Measurements from ENCODE around the gene FOXP1.

FOXP1 gene

DNA sequence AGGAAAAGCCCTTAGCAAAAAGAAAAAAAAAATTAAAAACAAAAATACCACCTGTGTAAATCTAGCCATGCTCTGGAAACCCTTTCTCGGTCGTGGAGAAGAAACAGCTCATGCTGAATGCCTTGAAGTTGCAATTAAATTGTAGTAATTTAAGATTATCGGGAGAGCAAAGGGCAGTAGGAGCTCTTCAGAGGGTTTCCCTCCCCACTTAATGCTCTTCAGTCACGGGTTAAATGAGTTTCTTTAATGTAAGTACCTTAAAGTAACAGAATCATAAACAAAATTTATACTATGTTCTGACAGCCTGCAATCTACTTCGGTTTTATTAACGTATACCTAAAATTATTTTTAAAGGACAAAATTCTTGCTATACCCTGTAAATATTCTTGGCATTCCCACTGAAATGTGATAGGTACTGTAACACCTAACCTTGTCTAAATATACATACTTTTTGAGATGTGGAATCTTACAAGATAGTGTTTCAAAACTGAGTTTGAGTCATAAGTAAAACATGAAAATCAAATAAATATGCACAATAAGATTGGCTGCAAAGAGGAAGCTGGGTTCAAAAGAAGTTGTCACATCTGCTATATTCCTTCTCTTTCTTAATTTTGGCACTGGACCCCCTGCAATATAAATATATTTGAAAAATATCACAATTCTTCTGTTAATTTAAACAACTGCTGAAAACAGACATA, 5.3 kb downstream of the FOXP1 start:
- peaks cover 27% of the 10 kb centered on the region for H3K27me3 ChIP-seq (ENCODE audit: insufficient read depth, low read depth, severe bottlenecking)
- TF ChIP-seq, protein P1, sequence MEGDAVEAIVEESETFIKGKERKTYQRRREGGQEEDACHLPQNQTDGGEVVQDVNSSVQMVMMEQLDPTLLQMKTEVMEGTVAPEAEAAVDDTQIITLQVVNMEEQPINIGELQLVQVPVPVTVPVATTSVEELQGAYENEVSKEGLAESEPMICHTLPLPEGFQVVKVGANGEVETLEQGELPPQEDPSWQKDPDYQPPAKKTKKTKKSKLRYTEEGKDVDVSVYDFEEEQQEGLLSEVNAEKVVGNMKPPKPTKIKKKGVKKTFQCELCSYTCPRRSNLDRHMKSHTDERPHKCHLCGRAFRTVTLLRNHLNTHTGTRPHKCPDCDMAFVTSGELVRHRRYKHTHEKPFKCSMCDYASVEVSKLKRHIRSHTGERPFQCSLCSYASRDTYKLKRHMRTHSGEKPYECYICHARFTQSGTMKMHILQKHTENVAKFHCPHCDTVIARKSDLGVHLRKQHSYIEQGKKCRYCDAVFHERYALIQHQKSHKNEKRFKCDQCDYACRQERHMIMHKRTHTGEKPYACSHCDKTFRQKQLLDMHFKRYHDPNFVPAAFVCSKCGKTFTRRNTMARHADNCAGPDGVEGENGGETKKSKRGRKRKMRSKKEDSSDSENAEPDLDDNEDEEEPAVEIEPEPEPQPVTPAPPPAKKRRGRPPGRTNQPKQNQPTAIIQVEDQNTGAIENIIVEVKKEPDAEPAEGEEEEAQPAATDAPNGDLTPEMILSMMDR (IDR thresholded peaks at IDR 0.05; ENCODE audit: low read depth, low read length): no peak
- no peak overlapping the region for H3K4me3 ChIP-seq (ENCODE audit: low read depth, low read length)
- H3K9me3 ChIP-seq (ENCODE audit: severe bottlenecking): no peaks in the 10 kb centered on the region
- no peak overlapping the region for H3K27ac ChIP-seq
- no peak for DNase-seq
- no peaks in the 10 kb centered on the region for H3K36me3 ChIP-seq

DNA sequence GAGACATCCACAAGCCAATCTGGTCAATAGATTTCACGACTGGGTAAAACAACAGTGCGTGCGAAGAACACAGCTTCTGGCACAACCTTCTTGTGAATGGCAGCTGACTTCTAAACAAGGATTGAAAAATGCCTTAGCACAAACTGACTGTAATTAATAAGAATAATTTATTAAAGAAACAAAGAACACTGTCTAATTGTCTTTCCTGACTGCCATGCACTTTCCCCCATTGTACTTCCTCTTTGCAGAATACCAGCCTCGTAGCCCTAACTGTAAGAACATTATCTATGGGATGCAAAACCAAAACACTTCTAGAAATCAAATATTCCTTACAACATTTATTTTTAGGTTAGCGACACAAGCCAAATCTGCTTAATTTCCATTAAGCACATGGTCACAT, 6.5 kb downstream of the FOXP1 start:
- Histone ChIP-seq H3K27me3 (ENCODE audit: insufficient read depth, low read depth, severe bottlenecking) (peaks cover 21% of the 10 kb centered on the region), H3K9me3 (ENCODE audit: severe bottlenecking) (no peaks in the 10 kb centered on the region), H3K27ac (no peak overlapping the region), H3K36me3 (no peaks in the 10 kb centered on the region), H3K4me3 (ENCODE audit: low read depth, low read length) (no peak overlapping the region)
- no peak for DNase-seq
- TF ChIP-seq, protein P1 (IDR thresholded peaks at IDR 0.05; ENCODE audit: low read depth, low read length): no peak

DNA sequence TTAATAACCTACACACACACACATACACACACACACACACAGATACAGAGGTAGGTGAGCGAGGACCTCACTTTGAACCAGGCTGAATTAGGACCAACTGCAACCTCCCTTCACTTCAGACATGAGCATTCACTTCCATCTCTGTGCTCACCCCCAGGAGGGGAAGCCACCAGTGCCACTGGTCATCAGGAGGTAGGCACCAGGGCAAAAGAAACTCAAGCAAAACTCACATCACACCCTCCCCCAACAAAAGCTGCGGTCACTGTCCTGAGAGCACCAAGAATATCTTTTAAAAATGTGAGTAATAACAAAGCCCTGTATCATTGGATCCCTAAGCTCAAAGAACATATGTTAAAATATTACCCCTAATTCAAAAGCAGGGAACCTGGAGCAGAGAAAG, 8.1 kb downstream of the FOXP1 start:
- Histone ChIP-seq H3K27me3 (ENCODE audit: insufficient read depth, low read depth, severe bottlenecking) (peaks cover 5% of the 10 kb centered on the region), H3K27ac (no peak overlapping the region), H3K4me3 (ENCODE audit: low read depth, low read length) (no peak overlapping the region), H3K9me3 (ENCODE audit: severe bottlenecking) (no peaks in the 10 kb centered on the region), H3K36me3 (no peaks in the 10 kb centered on the region)
- no peak for DNase-seq
- TF ChIP-seq, protein P1 (IDR thresholded peaks at IDR 0.05; ENCODE audit: low read depth, low read length): no peak

DNA sequence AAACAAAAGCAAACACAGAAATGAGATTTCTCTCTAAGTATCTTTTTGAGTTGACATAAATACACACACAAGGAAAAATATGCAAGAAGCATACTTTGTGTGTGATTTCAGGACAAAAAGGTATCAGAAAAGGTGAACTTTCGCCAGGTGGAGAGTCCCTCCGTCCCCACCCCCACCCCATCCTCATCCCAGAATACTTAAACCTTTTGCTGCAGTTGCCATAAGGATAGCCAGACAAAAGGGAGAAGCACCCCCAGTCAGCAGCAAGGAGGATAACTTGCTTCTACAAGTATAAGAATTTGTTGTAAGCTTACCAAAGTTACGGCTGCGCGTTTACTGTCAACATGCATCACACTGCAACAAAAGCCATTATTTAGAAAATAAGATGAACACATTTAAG, 10.3 kb downstream of the FOXP1 start:
- Histone ChIP-seq H3K4me3 (ENCODE audit: low read depth, low read length) (no peak overlapping the region), H3K27me3 (ENCODE audit: insufficient read depth, low read depth, severe bottlenecking) (no peaks in the 10 kb centered on the region), H3K27ac (no peak overlapping the region), H3K36me3 (no peaks in the 10 kb centered on the region), H3K9me3 (ENCODE audit: severe bottlenecking) (no peaks in the 10 kb centered on the region)
- no peak for DNase-seq
- TF ChIP-seq, protein P1 (IDR thresholded peaks at IDR 0.05; ENCODE audit: low read depth, low read length): no peak

DNA sequence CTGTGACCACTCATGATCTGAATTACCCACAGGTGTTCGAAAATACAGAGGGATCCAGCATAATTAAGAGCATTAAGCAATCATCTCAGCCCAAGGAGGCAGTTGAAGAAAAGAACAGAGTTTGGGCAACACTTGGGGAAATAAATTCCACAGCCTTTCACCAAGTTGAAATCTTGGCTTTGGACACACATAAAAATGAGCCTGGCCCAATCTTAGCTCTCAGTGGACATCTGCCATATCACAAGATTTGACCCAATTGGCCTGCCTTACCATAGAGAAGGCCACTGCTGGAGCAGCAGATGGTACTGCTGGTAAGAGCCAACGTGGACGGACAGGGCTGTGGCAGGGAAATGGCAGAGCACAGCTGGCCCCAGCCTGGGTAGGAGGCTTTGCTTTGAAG, 13.0 kb downstream of the FOXP1 start:
- no peaks in the 10 kb centered on the region for H3K9me3 ChIP-seq (ENCODE audit: severe bottlenecking)
- H3K36me3 ChIP-seq: no peaks in the 10 kb centered on the region
- TF ChIP-seq, protein P1 (IDR thresholded peaks at IDR 0.05; ENCODE audit: low read depth, low read length): no peak
- H3K4me3 ChIP-seq (ENCODE audit: low read depth, low read length): no peak overlapping the region
- no peaks in the 10 kb centered on the region for H3K27me3 ChIP-seq (ENCODE audit: insufficient read depth, low read depth, severe bottlenecking)
- no peak for DNase-seq
- no peak overlapping the region for H3K27ac ChIP-seq

DNA sequence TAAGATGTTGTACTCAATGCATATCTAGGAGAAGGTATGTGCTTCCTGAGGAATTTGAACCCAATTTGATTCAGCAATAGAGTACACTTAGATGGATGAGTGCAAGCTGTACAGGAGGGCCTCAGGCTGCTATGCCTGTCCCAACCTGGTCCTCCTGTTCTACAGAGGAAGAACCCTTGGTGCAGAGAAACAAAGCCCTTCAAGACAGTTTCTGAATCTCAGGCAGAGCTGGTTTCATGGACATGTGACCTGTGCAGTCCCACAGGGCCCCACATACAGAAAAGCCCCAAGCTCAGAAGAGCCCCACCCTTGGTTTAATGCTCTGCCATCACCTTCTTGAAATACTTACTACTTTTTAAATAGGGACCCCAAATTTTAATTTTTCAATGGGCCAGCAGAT, 15.3 kb downstream of the FOXP1 start:
- Histone ChIP-seq H3K4me3 (ENCODE audit: low read depth, low read length) (no peak overlapping the region), H3K9me3 (ENCODE audit: severe bottlenecking) (no peaks in the 10 kb centered on the region), H3K27me3 (ENCODE audit: insufficient read depth, low read depth, severe bottlenecking) (no peaks in the 10 kb centered on the region), H3K36me3 (no peaks in the 10 kb centered on the region), H3K27ac (no peak overlapping the region)
- TF ChIP-seq, protein P1 (IDR thresholded peaks at IDR 0.05; ENCODE audit: low read depth, low read length): no peak
- DNase-seq: no peak

Data from WERI-Rb-1 (cell line).